CD8-positive, alpha-beta memory T cell (primary cell): Measurements from ENCODE around the gene SLC26A2. TPM values are rescaled to one million over a fixed set of nuclear protein-coding genes. Genes with fewer than 3 reads are reported as not detected.
A peak's percentile ranks its signal among the peaks of the same experiment; 100 is the strongest.

Experiments used
- CTCF ChIA-PET: fragments of 350-600 bp; sonication (Branson Sonifier 250); formaldehyde crosslinking; loops from one replicate; lab custom pipeline; 2021; ENCODE audit warnings: antibody characterized with exemption; lab: Charles Lee
- POLR2A ChIA-PET: fragments of 350-600 bp; sonication (Branson Sonifier 250); formaldehyde crosslinking; loops from one replicate; lab custom pipeline; 2021; ENCODE audit warnings: antibody characterized with exemption; lab: Charles Lee
- DNase-seq, 5 donors: peaks; one replicate each; pipeline versions ENCODE4 v3.0.0 to v3.0.0-alpha.2; 2020 to 2022; ENCODE audit warnings: mixed read lengths in 1 of 5
- H3K27ac ChIP-seq: one replicate; pipeline ENCODE4 v1.7.0; 2013; ENCODE audit warnings: low read depth, mild to moderate bottlenecking, low read length, moderate library complexity
- H3K27me3 ChIP-seq: 2 replicates; pipeline ENCODE4 v1.7.0; 2013; ENCODE audit warnings: low read length, mild to moderate bottlenecking; ENCODE audit not compliant: insufficient read depth, poor library complexity, severe bottlenecking
- H3K36me3 ChIP-seq: 2 replicates; pipeline ENCODE4 v1.7.0; 2013; ENCODE audit warnings: mild to moderate bottlenecking, low read length, moderate library complexity; ENCODE audit not compliant: insufficient read depth
- H3K4me1 ChIP-seq: 2 replicates; pipeline ENCODE4 v1.7.0; 2013; ENCODE audit warnings: mild to moderate bottlenecking, low read length, moderate library complexity; ENCODE audit not compliant: insufficient read depth
- H3K4me3 ChIP-seq: 2 replicates; pipeline ENCODE4 v1.7.0; 2013; ENCODE audit warnings: mild to moderate bottlenecking, low read length
- H3K9me3 ChIP-seq: 2 replicates; pipeline ENCODE4 v1.7.0; 2013; ENCODE audit warnings: mild to moderate bottlenecking, low read length
- H3K27ac Mint-ChIP-seq, 8 donors: one replicate each; pipeline ENCODE4 v1.8.0; 2020 to 2021; ENCODE audit warnings: mixed read lengths in 8 of 8, mild to moderate bottlenecking in 6 of 8, inconsistent platforms in 3 of 8, moderate library complexity in 3 of 8
- H3K27me3 Mint-ChIP-seq, 2 donors: one replicate each; pipeline ENCODE4 v1.8.0; 2020 to 2021; ENCODE audit warnings: mixed read lengths in 2 of 2, mild to moderate bottlenecking in 1 of 2, moderate library complexity in 1 of 2
- H3K36me3 Mint-ChIP-seq, 3 donors: one replicate each; pipeline ENCODE4 v1.8.0; 2020 to 2021; ENCODE audit warnings: mixed read lengths in 3 of 3, inconsistent platforms in 1 of 3, mild to moderate bottlenecking in 1 of 3
- H3K4me1 Mint-ChIP-seq, 3 donors: one replicate each; pipeline ENCODE4 v1.8.0; 2020 to 2021; ENCODE audit warnings: mixed read lengths in 3 of 3, inconsistent platforms in 1 of 3, mild to moderate bottlenecking in 1 of 3
- H3K4me3 Mint-ChIP-seq, 7 donors: one replicate each; pipeline ENCODE4 v1.8.0; 2020 to 2021; ENCODE audit warnings: mixed read lengths in 7 of 7, mild to moderate bottlenecking in 6 of 7, moderate library complexity in 4 of 7, inconsistent platforms in 2 of 7
- H3K9me3 Mint-ChIP-seq, 5 donors: one replicate each; pipeline ENCODE4 v1.8.0; 2020 to 2022; ENCODE audit warnings: mixed read lengths in 5 of 5, mild to moderate bottlenecking in 3 of 5, moderate library complexity in 2 of 5, inconsistent platforms in 1 of 5
- polyA plus RNA-seq: library from polyadenylated mRNA; unstranded; fragments of 300-500 nt; fragmentation: Illumina TruSeq; gene quantifications from one replicate; pipeline ENCODE4 v1.2.3, GENCODE V29; 2021
- total RNA-seq, 2 experiments: library from RNA; stranded (reverse); gene quantifications; one replicate each; pipeline ENCODE4 v1.2.3, GENCODE V29; 2021

SLC26A2 gene
- total RNA-seq (10 to 100 TPM in 1 of 2 experiments, 1 to 10 TPM in 1; 9.7 to 10.2 TPM), polyA plus RNA-seq (4.6 TPM)

- peaks cover 28 to 42% (median 41%) of the 10 kb centered on the region in 3 donors for H3K4me1 Mint-ChIP-seq
- H3K27me3 Mint-ChIP-seq = no peaks in the 10 kb centered on the region
- H3K4me1 ChIP-seq = peaks cover 18% of the 10 kb centered on the region
- peak; percentile 90 to 95 (median 91) for DNase-seq
- peak within 1 kb of the TSS; percentile 82 for H3K4me3 ChIP-seq
- no peaks in the 10 kb centered on the region for H3K9me3 Mint-ChIP-seq
- H3K9me3 ChIP-seq = no peaks in the 10 kb centered on the region
- no peaks in the 10 kb centered on the region for H3K27me3 ChIP-seq
- H3K27ac Mint-ChIP-seq = peak within 1 kb of the TSS; percentile 86 to 99 (median 96)
- peaks cover 0 to 14% (median 5%) of the 10 kb centered on the region in 3 donors for H3K36me3 Mint-ChIP-seq
- CTCF ChIA-PET = interaction anchor here (0.6 to 3.0 kb wide), 8 partner anchors 8 to 127 kb away, joined by 3 to 10 read pairs (median 4); no protein-coding TSS in a partner anchor
- POLR2A ChIA-PET = interaction anchor here (0.6 to 1.3 kb wide), 6 partner anchors 10 to 1292 kb away, joined by 3 to 6 read pairs (median 4); partner anchors contain the start of genes HMGXB3 and TIGD6
- peak within 1 kb of the TSS; percentile 83 for H3K27ac ChIP-seq
- no peaks in the 10 kb centered on the region for H3K36me3 ChIP-seq
- H3K4me3 Mint-ChIP-seq = peak within 1 kb of the TSS; percentile 91 to 98 (median 96)
These were observed at the start of gene SLC26A2 for GRCh38 chr5:149960272-149961185. SLC26A2 (plus strand) TSS chr5:149960758; CDS start chr5:149977653, 16,895 bp downstream.

- Histone ChIP-seq H3K4me1 (no peaks in the 10 kb centered on the region), H3K9me3 (no peaks in the 10 kb centered on the region), H3K4me3 (no peak overlapping the region), H3K27ac (no peak overlapping the region), H3K27me3 (no peaks in the 10 kb centered on the region), H3K36me3 (no peaks in the 10 kb centered on the region)
- DNase-seq = no peak
- Mint-ChIP-seq H3K27me3 (peaks cover 7 to 36% of the 10 kb centered on the region in 2 donors), H3K4me3 (no peak overlapping the region), H3K36me3 (peaks cover 0 to 2% (median 0%) of the 10 kb centered on the region in 3 donors), H3K9me3 (no peaks in the 10 kb centered on the region), H3K4me1 (no peaks in the 10 kb centered on the region), H3K27ac (no peak overlapping the region)
- ChIA-PET CTCF (interaction anchor here (0.6 kb wide), 1 partner anchor 60 kb away, joined by 3 read pairs; no protein-coding TSS in a partner anchor), POLR2A (no interaction called here)
These were observed 49.5 kb upstream of the SLC26A2 start for GRCh38 chr5:149911031-149911430.

GRCh38 chr5:149912226-149912871 is 48.2 kb upstream of the SLC26A2 start:
- Histone ChIP-seq H3K4me1 (no peaks in the 10 kb centered on the region), H3K27ac (no peak overlapping the region), H3K36me3 (no peaks in the 10 kb centered on the region), H3K9me3 (no peaks in the 10 kb centered on the region), H3K27me3 (no peaks in the 10 kb centered on the region), H3K4me3 (no peak overlapping the region)
- H3K9me3 Mint-ChIP-seq = no peaks in the 10 kb centered on the region
- peaks cover 10 to 38% of the 10 kb centered on the region in 2 donors for H3K27me3 Mint-ChIP-seq
- CTCF ChIA-PET = no interaction called here
- H3K36me3 Mint-ChIP-seq = peaks cover 0 to 2% (median 0%) of the 10 kb centered on the region in 3 donors
- H3K27ac Mint-ChIP-seq = no peak overlapping the region
- no peak for DNase-seq
- no peaks in the 10 kb centered on the region for H3K4me1 Mint-ChIP-seq
- no peak overlapping the region for H3K4me3 Mint-ChIP-seq
- POLR2A ChIA-PET = no interaction called here

GRCh38 chr5:149913436-149914419 is 46.8 kb upstream of the SLC26A2 start:
- H3K4me1 Mint-ChIP-seq = no peaks in the 10 kb centered on the region
- Histone ChIP-seq H3K4me1 (no peaks in the 10 kb centered on the region), H3K27me3 (no peaks in the 10 kb centered on the region), H3K4me3 (no peak overlapping the region), H3K27ac (no peak overlapping the region), H3K36me3 (no peaks in the 10 kb centered on the region), H3K9me3 (no peaks in the 10 kb centered on the region)
- no peak overlapping the region for H3K4me3 Mint-ChIP-seq
- ChIA-PET POLR2A (no interaction called here), CTCF (no interaction called here)
- peaks cover 0 to 2% (median 0%) of the 10 kb centered on the region in 3 donors for H3K36me3 Mint-ChIP-seq
- no peak for DNase-seq
- H3K9me3 Mint-ChIP-seq = no peaks in the 10 kb centered on the region
- peak overlapping the region in 1 of 8 donors; percentile 77 for H3K27ac Mint-ChIP-seq
- peaks cover 10 to 47% of the 10 kb centered on the region in 2 donors for H3K27me3 Mint-ChIP-seq

- no peak overlapping the region for H3K4me3 ChIP-seq
- Mint-ChIP-seq H3K9me3 (no peaks in the 10 kb centered on the region), H3K4me1 (no peaks in the 10 kb centered on the region), H3K27me3 (peaks cover 11 to 42% of the 10 kb centered on the region in 2 donors), H3K4me3 (no peak overlapping the region), H3K36me3 (peaks cover 0 to 2% (median 0%) of the 10 kb centered on the region in 3 donors), H3K27ac (no peak overlapping the region)
- H3K27ac ChIP-seq = no peak overlapping the region
- H3K36me3 ChIP-seq = no peaks in the 10 kb centered on the region
- no peak for DNase-seq
- no peaks in the 10 kb centered on the region for H3K9me3 ChIP-seq
- no peaks in the 10 kb centered on the region for H3K4me1 ChIP-seq
- POLR2A ChIA-PET = no interaction called here
- no peaks in the 10 kb centered on the region for H3K27me3 ChIP-seq
- CTCF ChIA-PET = no interaction called here
These were observed 44.9 kb upstream of the SLC26A2 start for GRCh38 chr5:149915392-149916260.

GRCh38 chr5:149916334-149917072 is 44.1 kb upstream of the SLC26A2 start:
- no peaks in the 10 kb centered on the region for H3K9me3 Mint-ChIP-seq
- H3K36me3 Mint-ChIP-seq = peaks cover 0 to 2% (median 0%) of the 10 kb centered on the region in 3 donors
- H3K4me1 ChIP-seq = no peaks in the 10 kb centered on the region
- DNase-seq = no peak
- no peak overlapping the region for H3K27ac ChIP-seq
- ChIA-PET POLR2A (interaction anchor here (0.6 kb wide), 1 partner anchor 1899 kb away, joined by 3 read pairs; no protein-coding TSS in a partner anchor), CTCF (interaction anchor here (0.6 kb wide), 1 partner anchor 1614 kb away, joined by 3 read pairs; no protein-coding TSS in a partner anchor)
- no peaks in the 10 kb centered on the region for H3K27me3 ChIP-seq
- no peaks in the 10 kb centered on the region for H3K4me1 Mint-ChIP-seq
- no peaks in the 10 kb centered on the region for H3K36me3 ChIP-seq
- H3K27me3 Mint-ChIP-seq = peaks cover 9 to 36% of the 10 kb centered on the region in 2 donors
- peak overlapping the region in 1 of 8 donors; percentile 19 for H3K27ac Mint-ChIP-seq
- no peaks in the 10 kb centered on the region for H3K9me3 ChIP-seq
- H3K4me3 ChIP-seq = no peak overlapping the region
- no peak overlapping the region for H3K4me3 Mint-ChIP-seq
